CD4-positive, alpha-beta T cell treated with Interleukin-15 for 1 hour (primary cell): Measurements from ENCODE around the gene NES.
"Not testable (repeated sequence)": the region's sequence is repeated elsewhere in the genome, so short reads cannot be mapped to it uniquely, and the experiment has no call there.

Experiments
- DNase-seq: peaks from one replicate; pipeline ENCODE4 v3.0.0-alpha.2; 2020

NES gene

DNA sequence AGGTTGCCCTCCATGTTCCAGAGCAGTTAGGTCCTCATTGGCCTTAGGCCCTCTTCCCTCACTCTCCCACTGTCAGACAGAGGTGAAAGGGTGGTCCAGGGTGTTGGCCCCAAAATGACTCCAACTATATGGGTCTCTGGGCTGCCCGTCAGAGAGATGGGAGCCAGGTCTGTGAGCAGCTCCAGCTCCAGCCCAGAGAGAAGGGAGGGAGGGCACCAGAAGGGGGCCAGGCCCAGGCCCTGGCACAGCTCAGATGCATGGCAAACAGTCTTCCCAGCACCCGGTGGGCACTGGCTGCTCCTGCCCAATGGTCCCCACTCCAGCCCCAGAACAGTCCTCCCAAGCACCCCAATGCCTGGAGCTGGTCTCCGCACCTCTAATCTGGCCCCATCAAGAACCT lies 33.1 kb downstream of the NES start:
- no peak for DNase-seq

DNA sequence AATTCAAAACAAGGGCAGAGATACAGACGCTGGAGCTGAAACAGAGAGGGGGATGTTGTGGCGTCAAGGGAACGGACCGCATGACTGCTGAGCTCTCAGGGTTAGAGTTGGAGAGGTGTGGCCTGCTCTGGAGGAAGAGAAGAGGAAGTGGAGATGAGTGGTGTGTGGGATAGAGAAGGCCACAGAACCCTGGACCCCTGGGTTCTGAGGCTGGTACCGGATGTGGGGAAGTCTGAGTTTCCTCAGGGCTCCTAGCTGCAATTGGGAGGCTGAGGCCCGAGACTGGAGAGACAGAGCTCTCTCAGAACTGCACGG lies 33.5 kb downstream of the NES start:
- peak; percentile 33 for DNase-seq

DNA sequence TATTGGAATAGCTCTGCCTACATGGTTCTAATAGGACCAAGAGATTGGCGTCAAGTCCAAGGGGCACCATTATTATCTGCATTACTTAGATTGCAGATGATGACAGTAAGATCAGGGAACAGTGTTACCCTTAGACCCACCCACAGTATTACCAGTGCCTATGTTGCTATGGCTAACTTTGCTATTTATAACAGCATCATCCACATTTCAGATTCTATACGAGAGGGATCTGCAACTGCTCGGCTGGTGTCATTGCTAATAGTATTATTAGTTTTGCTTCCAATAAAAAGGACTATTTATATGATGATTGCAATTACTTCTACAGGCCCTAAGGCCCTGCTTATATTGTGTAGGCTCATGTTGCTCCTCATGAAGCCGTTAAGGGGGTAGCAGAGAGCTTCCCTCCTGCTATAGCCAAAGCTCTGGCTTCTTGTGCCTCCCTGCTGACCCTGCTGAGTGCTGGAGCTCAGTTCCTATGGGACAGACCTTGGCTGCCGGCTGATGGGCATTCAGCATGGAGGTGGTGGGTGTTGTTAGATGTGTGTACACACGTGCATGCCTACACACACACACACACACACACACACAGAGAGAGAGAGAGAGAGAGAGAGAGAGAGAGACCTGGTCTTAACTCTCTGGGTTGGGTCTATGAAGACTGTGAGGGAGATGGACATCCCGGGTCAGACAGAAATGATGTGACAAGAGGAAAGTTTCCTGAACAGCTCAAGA lies 34.0 kb downstream of the NES start:
- no peak for DNase-seq

DNA sequence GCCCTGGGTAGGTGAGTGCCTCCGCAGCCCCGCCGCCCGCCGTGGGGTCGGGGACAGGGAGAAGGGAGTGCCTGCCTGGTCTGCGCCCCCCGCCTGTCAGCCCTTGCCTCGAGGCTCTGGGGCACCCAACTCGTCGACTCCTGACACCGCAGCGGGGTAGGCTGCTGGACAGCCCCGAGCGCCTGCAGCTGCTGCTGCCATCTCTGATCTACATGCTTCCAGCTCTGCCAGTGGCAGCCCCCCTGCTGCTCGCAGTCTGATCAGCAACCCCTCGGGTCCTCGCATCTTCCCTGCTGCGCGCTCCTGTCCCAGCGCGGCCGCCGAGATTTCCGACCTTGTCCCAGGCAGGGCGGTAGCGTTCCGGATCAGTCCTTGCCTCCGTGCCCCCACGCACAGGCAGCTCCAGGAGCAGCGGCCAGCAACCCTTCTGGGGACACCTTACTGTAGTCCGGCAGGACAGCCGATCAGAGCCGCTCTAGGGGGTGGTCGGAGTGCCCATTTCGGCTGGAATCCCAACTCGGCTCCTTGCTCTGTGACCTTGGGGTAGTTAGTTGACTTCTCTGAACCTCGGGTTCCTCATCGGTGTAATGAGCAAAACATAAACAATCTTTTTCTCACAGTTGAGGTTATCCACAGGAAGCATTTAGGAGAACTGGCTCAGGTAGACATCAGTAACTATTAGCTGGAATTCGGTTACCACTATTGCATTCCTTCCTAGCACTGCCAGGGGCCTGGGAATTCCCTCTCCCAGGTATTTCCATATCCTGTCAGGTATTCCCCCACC lies 34.8 kb downstream of the NES start:
- no peak for DNase-seq

DNA sequence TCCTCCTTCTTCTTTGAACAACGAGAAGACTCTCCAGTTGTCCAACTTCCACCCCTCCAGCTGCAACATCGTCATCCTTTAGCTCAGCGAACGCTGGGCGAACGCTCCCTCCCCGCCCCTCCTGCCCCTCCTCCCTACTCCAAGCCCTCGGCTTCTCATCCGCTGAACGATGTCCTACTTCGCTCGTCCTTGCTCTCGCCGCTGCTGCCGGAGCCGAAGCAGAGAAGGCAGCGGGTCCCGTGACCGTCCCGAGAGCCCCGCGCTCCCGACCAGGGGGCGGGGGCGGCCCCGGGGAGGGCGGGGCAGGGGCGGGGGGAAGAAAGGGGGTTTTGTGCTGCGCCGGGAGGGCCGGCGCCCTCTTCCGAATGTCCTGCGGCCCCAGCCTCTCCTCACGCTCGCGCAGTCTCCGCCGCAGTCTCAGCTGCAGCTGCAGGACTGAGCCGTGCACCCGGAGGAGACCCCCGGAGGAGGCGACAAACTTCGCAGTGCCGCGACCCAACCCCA lies 35.4 kb downstream of the NES start, which contains the start of gene BCAN:
Gene BCAN, plus strand, starts transcription at position 357 of the 504 bp plus-strand sequence. CDS start 3,938 bp downstream, outside the sequence.
- no peak for DNase-seq

DNA sequence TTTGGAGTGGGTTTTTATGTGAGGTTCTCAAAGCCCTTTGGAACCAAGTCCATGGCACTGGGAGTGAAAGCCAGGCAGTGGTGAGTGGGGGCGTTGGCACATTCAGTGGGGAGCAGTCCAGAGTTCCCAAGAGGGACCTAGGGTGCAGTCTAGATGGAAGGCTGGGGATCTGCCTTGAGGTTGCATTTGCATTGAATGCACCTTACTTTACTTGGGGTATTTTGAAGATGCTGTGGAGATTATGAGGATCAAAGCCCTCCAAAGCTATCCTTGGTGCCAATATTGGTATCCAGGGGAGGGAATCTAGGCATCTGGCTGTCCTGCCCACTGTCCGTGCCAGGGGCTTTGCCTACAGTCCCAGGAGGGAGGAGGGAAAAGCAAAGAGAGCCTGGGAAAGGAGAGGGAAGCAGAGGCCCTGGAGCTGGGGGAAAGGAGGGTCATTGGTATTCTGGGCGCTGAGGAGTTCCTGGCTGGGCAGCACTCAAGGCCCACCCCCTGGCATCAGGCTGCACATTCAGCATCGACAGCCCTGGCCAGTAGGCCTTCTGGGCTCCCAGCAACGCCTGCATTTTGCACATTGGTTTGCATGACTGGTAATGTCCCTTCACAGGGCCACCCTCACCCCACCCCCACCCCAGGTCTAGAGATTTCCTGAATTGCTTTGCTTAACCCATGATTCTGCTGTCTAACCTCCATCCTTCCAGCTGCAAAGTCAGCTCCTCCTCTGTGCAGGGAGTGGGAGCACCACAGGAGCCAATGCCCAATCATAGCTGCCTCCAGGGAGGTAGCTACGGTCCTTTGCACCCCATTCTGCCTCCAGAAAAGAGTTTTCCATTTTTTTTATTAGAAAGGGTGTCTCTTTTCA lies 36.1 kb downstream of the NES start:
- no peak for DNase-seq

DNA sequence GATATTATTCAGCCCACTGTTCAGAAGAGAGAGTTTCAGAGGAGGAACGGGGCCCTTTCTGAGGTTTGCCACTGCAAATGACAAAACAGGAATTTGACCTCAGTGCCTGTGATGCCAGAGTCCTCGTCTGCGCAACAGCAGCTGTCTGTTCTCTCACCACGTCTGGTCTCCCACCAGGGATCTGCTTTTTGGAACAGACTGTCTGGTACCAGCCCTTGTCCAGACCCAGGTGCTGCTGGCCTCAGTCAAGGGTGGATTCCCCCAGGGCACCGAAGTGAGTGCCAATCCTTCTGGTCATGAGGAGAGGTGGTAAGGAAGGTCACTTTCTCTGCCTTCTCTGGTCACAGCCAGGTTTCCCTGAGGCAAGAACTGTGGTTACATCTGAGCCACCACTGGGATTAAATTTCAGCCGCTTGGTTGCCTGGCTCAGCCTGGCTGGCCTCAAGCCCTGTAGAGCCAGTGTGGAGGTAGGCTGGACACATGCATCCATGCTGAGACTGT lies 37.6 kb downstream of the NES start:
- no peak for DNase-seq

DNA sequence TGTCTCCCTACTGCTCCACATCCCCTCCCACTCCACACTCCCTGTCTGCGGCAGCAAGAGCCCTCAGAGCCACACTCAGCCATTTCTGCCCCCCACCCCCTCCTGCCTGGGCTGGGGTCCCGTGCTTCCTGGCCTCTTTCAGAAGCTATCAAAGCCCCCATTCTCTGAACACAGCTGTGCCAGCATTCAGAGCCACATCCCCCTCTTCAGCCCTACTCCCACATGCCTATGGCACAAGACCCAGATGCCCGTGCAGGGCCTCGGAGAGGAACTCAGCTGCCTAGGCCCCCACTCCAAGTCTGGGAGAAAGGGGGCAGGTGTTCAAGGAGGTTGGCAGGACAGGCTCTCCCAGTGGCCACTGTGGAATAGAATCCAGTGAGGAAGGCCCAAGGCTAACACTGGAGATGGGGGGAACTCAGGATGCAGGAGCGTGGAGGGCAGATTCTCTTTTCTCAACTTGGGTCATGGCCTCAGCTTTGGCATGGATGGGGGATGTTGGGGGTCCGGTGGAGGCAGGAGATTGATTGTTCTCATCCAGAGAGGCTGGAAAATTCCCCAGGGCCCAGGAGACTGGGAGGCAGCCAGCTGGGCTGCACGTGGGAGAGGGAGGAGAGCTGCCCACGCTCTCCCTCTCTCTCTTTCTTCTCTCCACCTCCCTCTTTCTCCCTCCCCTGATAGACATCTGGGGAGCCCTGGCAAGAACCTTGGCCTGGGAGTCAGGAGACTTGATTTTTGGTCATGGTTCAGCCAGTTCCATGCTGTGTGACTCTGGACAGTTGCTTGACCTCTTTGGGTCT lies 38.8 kb downstream of the NES start:
- DNase-seq = no peak

DNA sequence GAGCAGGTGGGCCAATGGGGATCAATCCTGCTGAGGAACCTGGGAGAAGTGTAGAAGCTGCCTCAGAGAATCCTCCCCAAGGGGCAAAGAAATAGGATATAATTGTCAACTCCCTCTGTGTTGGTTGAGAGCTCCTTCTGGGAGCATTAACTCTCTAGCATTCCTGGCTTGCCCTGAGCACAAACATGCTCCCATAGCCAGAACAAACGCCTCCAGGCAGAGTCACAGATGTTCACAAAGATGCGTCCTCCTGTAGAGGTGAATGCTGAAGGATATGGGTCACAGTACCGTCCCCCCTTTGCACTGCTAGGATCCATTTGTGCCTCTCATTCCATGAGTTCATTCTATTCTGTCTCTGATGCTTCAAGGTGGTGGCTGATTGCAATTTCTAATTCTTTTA lies 44.9 kb downstream of the NES start:
- no peak for DNase-seq

DNA sequence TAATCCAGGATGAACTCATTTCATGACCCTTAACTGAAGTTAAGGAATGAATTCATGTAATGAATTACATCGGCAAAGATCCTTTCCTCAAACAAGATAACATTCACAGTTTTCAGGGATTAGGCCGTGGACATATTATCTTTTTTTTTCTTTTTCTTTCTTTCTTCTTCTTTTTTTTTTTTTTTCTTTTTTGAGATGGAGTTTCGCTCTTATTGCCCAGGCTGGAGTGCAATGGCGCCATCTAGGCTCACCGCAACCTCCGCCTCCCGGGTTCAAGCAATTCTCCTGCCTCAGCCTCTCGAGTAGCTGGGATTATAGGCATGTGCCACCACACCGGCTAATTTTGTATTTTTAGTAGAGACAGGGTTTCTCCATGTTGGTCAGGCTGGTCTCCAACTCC lies 46.1 kb downstream of the NES start:
- not testable (repeated sequence) for DNase-seq

DNA sequence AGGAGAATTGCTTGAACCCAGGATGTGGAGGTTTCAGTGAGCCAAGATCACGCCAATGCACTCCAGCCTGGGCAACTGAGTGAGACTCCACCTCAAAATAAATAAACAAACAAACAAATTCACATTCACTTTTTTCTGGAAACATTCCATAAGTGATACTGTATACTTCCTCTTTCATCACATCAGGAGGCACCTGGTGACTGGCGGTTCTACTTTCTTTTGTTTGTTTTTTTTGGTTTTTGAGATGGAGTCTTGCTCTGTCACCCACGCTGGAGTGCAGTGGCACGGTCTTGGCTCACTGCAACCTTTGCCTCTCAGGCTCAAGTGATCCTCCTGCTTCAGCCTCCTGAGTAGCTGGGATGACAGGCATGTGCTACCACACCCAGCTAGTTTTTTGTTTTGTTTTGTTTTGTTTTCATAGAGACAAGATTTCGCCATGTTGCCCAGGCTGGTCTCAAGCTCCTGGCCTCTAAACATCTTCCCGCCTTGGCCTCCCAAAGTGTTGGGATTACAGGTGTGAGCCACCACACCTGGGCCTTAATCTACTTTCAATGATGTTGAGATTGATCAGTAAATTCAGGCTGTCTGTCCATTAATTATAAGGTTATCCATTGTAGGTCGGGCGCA lies 47.3 kb downstream of the NES start:
- DNase-seq = no peak

DNA sequence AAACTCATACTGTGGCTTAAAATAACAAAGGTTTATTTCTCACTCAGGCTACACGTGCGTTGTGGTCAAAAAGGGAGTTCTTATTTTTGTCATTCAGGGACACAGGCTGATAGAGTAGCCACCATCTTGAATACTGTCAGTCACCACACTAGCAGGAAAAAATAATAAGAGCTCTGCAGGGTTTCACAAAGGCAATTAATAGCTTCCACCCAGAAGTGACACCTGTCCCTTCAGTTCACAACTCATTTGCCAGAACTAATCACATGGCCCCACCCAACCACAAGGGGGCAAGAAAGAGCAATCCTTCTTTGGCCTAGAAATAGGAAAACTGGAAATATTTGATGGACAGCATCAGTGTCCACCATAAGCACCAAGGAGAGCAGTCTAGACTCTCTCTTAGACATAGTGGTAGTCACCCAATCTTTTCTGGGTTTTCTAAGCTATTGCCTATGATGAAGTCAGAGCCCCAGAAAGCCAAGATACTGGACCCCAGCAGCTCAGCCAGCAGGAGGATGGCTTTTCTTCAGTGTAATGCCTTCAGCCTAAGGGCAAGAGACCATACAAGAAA lies 49.8 kb downstream of the NES start:
- DNase-seq = no peak

DNA sequence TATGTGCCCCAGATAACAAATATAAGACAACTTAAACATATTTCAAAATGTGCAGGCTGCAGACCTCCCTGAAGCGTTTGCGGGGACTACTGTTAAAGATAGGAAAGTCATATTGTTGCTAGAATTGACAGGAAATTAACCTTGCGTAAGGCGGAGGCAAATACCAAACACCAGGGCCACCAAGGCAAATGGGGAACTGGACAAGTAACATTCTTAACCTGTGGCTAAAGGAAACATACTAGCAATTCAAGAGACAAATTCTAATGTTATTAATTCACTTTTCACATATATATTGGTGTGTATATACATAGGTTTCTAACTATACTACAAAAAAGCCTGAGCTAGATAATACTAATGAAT lies 51.1 kb downstream of the NES start:
- no peak for DNase-seq

DNA sequence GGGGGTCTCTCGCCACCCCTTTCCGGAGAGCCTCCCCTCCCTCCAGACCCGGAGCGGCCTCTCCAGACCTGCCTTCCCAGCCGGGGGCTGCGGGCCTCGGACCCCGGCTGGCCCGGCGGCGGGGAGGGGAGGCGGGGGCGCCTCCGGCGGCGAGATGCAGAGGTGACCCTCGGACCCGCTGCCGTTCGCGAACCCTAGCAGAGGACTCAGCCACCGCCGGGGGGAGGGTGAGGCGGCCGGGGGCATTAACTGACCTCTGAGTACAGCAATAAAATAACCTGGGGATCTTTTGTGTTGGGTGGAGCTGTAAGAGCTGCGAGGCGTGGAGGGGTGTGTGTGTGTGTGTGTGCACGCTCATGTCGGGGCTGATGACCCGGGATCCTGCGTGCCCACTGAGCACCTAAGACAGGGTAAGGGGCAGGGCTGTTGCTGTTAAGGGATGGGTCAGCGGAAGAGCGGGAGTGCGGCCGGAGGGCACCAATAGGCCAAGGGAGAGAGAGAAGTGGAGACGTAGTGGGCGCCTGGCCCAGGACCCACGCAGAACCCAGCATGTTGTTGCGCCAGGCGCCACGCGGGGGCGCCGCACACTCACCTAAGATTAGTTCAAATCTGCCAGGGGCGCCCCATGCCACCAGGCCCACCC lies 51.6 kb downstream of the NES start:
- DNase-seq = peak; percentile 55

DNA sequence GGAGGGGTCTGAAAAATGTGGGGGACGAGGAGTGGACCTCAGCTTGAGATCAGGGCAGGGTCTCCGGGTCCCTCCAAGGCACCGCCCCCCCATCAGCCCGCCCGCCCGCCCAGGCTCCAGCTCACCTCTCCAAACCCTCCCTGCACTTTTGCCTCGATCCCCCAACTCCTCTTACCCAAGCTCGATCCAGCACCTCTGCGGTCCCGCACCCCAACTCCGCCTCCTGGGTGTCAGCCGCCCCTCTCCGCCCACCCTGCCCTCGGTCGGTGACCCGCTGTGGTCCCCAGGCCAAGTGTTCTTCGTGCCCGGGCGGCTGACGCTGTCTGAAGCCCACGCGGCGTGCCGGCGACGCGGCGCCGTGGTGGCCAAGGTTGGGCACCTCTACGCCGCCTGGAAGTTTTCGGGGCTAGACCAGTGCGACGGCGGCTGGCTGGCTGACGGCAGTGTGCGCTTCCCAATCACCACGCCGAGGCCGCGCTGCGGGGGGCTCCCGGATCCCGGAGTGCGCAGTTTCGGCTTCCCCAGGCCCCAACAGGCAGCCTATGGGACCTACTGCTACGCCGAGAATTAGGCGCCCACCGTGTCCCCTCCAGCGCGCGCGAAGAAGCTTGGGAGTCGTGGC lies 52.3 kb downstream of the NES start:
- DNase-seq = no peak

DNA sequence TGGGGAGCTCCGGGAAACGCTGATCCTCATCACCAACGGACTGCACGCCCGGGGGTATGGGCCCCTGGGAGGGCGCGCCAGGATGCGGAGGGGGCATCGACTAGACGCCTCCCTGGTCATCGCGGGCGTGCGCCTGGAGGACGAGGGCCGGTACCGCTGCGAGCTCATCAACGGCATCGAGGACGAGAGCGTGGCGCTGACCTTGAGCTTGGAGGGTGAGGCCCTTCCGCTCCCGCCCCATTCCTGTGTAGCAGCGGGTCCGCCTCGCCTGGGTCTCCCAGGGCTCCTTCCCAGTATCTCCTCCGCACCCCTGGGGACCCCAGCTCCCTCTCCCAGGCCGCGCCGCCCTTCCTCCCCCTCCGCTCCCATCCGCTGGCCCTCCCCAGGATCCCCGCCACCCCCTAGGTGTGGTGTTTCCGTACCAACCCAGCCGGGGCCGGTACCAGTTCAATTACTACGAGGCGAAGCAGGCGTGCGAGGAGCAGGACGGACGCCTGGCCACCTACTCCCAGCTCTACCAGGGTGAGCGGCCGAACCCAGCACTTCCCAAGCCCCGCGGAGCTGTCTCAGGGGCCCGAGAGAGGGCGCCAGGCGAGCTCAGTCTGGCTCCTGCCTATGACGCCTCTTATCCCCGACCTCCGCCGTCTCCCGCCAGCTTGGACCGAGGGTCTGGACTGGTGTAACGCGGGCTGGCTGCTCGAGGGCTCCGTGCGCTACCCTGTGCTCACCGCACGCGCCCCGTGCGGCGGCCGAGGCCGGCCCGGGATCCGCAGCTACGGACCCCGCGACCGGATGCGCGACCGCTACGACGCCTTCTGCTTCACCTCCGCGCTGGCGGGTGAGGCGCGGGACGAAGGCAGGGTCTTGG lies 53.0 kb downstream of the NES start:
- no peak for DNase-seq

DNA sequence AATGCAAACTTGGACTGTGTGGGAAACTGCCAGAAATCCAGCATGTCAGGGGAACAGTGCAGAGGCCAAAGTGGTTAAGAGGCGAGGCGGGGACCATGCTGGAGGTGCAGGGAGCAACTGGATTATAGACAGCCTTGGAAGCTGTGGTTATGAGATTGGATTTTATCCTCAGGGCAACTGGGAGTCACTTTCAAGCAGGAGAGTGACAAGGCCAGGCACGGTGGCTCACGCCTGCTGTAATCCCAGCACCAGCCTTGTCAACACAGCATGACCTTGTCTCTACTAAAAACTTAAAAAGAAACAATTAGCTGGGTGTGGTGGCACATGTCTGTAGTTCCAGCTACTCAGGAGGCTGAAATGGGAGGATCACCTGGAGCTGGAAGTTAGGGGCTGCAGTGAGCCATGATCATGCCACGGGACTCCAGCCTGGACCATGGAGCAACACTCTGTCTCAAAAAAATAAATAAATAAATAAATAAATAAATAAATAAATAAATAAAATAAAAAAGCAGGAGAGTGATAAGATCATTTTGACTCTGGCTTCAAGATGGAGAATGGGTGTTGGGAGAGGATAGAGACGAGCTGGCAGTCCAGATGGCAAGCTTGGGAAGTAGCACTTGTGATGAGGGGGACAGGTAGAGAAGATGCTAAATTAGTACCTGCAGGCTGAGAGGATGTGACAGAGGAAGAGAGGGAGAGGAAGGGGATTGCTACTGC lies 54.5 kb downstream of the NES start:
- DNase-seq = no peak

DNA sequence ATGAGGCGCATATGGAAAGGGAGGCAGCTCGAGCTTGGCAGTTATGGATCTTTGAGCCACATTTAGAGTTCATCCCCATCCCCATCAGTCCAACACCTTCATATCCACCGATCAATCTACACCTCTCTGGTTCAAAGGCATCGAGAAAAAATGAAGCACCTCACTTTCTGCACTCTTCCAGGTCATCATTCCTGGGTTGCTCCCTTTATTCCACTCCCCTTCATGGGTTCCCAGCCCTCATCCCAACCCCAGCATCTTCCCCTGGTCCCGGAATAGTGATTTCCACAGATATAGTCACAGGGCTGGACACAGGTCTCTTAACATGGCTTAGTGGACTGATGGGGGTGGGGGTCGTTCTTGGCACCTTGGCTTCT lies 57.6 kb downstream of the NES start:
- no peak for DNase-seq
